Measurements from ENCODE around the gene BLTP3A. TPM values are rescaled to one million over a fixed set of nuclear protein-coding genes. Genes with fewer than 3 reads are reported as not detected.

BLTP3A gene
- total and polyA plus RNA-seq, 4 donors = 3.1 to 14.7 (median 9.6) TPM

DNA sequence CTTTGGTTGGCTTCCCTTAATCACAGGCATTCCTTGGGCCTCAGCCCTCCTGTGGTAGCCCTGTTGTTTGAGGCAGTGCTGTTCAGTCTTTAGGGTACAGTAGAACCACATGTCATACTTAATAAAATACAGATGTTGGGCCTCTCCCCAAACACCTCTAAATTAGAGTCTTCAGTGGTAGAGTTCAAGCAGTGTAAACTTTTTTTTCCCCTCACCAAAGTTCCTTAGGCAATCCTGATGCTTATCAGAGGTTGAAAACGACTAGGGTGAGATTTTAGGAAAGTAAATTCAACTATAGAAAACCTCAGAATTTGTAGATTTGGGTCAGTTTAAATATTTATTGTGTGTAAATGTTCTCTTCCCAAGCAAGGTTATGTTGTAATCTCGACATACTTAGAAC is 44.6 kb downstream of the BLTP3A start:
- Histone ChIP-seq H3K9ac (ENCODE audit: insufficient read depth in 1 of 2, low read length in 2 of 2) (no peak overlapping the region), H3K27me3 (ENCODE audit: control insufficient read depth in 3 of 3, insufficient read depth in 3 of 3, low read length in 2 of 3) (no peaks in the 10 kb centered on the region), H3K4me3 (no peak overlapping the region), H3K27ac (ENCODE audit: low read depth in 1 of 2, low read length in 1 of 2) (no peak overlapping the region), H3K36me3 (ENCODE audit: control insufficient read depth in 4 of 4, insufficient read depth in 4 of 4, low read length in 4 of 4) (peaks cover 3 to 23% (median 17%) of the 10 kb centered on the region in 4 donors), H3K9me3 (ENCODE audit: control insufficient read depth in 4 of 4, insufficient read depth in 3 of 4, low read length in 3 of 4) (no peaks in the 10 kb centered on the region), H3K4me1 (ENCODE audit: control insufficient read depth in 5 of 5, insufficient read depth in 5 of 5, low read length in 5 of 5) (no peaks in the 10 kb centered on the region)
- DNase-seq = no peak
- ATAC-seq (ENCODE audit: insufficient read depth, low FRiP score) = no peak
- WGBS, 2 donors = 61 to 68% methylated on average over 2 of the region's 2 CpGs
- TF ChIP-seq CTCF (IDR thresholded peaks at IDR 0.05; ENCODE audit: control extremely low read depth, extremely low read depth) = no peak

DNA sequence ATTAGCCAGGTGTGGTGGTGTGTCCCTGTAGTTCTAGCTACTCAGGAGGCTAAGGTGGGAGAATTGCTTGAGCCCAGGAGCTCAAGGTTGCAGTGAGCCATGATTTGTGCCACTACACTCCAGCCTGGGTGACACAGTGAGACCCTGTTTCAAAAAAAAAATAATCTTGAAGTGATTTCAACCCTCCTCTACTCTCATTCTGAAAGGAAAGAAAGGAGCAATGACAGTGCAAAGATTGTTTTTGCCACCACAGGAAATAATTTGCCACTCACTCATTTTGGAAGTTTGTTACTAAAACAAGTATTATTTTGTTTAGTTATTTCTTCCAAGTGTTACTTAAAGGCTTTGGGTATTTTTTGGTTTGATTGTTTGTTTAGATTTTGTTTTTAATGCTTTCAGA is 45.6 kb downstream of the BLTP3A start:
- no peak overlapping the region for H3K9ac ChIP-seq (ENCODE audit: insufficient read depth in 1 of 2, low read length in 2 of 2)
- peaks cover 3 to 23% (median 16%) of the 10 kb centered on the region in 4 donors for H3K36me3 ChIP-seq (ENCODE audit: control insufficient read depth in 4 of 4, insufficient read depth in 4 of 4, low read length in 4 of 4)
- no peaks in the 10 kb centered on the region for H3K4me1 ChIP-seq (ENCODE audit: control insufficient read depth in 5 of 5, insufficient read depth in 5 of 5, low read length in 5 of 5)
- H3K4me3 ChIP-seq = no peak overlapping the region
- H3K27me3 ChIP-seq (ENCODE audit: control insufficient read depth in 3 of 3, insufficient read depth in 3 of 3, low read length in 2 of 3) = no peaks in the 10 kb centered on the region
- H3K27ac ChIP-seq (ENCODE audit: low read depth in 1 of 2, low read length in 1 of 2) = no peak overlapping the region
- H3K9me3 ChIP-seq (ENCODE audit: control insufficient read depth in 4 of 4, insufficient read depth in 3 of 4, low read length in 3 of 4) = no peaks in the 10 kb centered on the region
- DNase-seq = no peak
- ATAC-seq (ENCODE audit: insufficient read depth, low FRiP score) = no peak
- TF ChIP-seq CTCF (IDR thresholded peaks at IDR 0.05; ENCODE audit: control extremely low read depth, extremely low read depth) = no peak

DNA sequence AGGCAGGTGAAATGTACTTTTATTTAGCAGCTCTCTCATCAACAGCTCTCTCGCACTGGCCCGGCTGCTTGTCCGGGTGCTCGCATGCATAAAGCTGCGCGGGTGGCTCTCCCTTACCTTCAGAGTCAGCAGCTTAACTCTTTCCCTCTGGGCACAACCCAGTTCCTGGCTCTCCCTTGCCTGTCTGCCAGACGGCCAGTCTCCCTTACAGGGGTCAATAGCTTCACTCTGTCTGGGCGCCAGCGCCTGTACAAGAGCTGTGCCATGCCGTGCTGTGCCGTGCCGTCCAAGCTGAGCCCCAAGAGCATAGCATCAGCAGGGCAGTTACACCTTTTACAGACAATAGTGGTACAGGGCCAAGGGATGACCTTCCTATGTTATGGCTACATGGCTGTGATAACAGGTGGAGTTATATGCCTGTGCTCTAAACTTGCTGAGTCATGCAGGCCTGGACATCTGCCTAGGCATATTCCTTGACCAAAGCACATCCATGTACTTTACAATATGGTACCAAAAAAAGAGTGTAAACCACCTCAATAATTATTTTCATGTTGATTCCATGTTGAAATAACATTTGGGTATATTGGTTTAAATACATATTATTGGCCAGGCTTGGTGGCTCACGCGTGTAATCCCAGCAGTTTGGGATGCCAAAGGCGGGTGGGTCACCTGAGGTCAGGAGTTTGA is 47.9 kb downstream of the BLTP3A start:
- H3K4me3 ChIP-seq = no peak overlapping the region
- WGBS, 2 donors = 97 to 98% methylated on average over 15 of the region's 15 CpGs
- no peaks in the 10 kb centered on the region for H3K4me1 ChIP-seq (ENCODE audit: control insufficient read depth in 5 of 5, insufficient read depth in 5 of 5, low read length in 5 of 5)
- no peaks in the 10 kb centered on the region for H3K27me3 ChIP-seq (ENCODE audit: control insufficient read depth in 3 of 3, insufficient read depth in 3 of 3, low read length in 2 of 3)
- H3K9me3 ChIP-seq (ENCODE audit: control insufficient read depth in 4 of 4, insufficient read depth in 3 of 4, low read length in 3 of 4) = no peaks in the 10 kb centered on the region
- DNase-seq = no peak
- no peak overlapping the region for H3K27ac ChIP-seq (ENCODE audit: low read depth in 1 of 2, low read length in 1 of 2)
- TF ChIP-seq CTCF (IDR thresholded peaks at IDR 0.05; ENCODE audit: control extremely low read depth, extremely low read depth) = no peak
- H3K9ac ChIP-seq (ENCODE audit: insufficient read depth in 1 of 2, low read length in 2 of 2) = no peak overlapping the region
- H3K36me3 ChIP-seq (ENCODE audit: control insufficient read depth in 4 of 4, insufficient read depth in 4 of 4, low read length in 4 of 4) = peaks cover 3 to 18% (median 12%) of the 10 kb centered on the region in 4 donors
- no peak for ATAC-seq (ENCODE audit: insufficient read depth, low FRiP score)

Small RNAs within 50 kb of the gene (small RNA-seq; reads per million reads assigned to genes)
- not detected for gene RF00019 (ENCODE audit: low replicate concordance)

Other genes with a start within 250 kb of the BLTP3A start
- gene SPDEF, start 235.8 kb upstream of the BLTP3A start, total RNA-seq = 1 to 10 TPM; 2.6 to 9.6 TPM
- gene SPDEF, start 235.8 kb upstream of the BLTP3A start, polyA plus RNA-seq = 10 to 100 TPM in 1 of 2 donors, 1 to 10 TPM in 1; 4.6 to 11.8 TPM
- gene ILRUN, start 95.3 kb upstream of the BLTP3A start, total RNA-seq = 10 to 100 TPM; 51.9 to 70.1 TPM
- gene ILRUN, start 95.3 kb upstream of the BLTP3A start, polyA plus RNA-seq = 10 to 100 TPM; 54.3 to 57.7 TPM
- gene SNRPC, start 34.6 kb upstream of the BLTP3A start, total RNA-seq = 10 to 100 TPM; 31.6 to 71.1 TPM
- 100 to 1,000 TPM; 129 to 130 TPM for gene SNRPC, start 34.6 kb upstream of the BLTP3A start, polyA plus RNA-seq
- gene TAF11, start 96.0 kb downstream of the BLTP3A start, total RNA-seq = 10 to 100 TPM; 17.3 to 30.5 TPM
- 10 to 100 TPM; 28.2 to 30.2 TPM for gene TAF11, start 96.0 kb downstream of the BLTP3A start, polyA plus RNA-seq
- gene ANKS1A, start 97.2 kb downstream of the BLTP3A start, total RNA-seq = 10 to 100 TPM; 33.1 to 40.6 TPM
- 10 to 100 TPM; 10.4 to 15.4 TPM for gene ANKS1A, start 97.2 kb downstream of the BLTP3A start, polyA plus RNA-seq